IMR-90 (cell line): ENCODE results near the gene PIGA. TPM values are rescaled to one million over a fixed set of nuclear protein-coding genes. Genes with fewer than 3 reads are reported as not detected.

ENCODE experiments used
- ATAC-seq: fragments of 200-7000 bp; cut with Tn5 transposase; 2 replicates; pipeline ENCODE4 v1.9.1; 2020; ENCODE audit warnings: low read depth, mild to moderate bottlenecking, moderate library complexity
- BruUV-seq: library from RNA; stranded (reverse); fragments of 400-500 nt; replicated peaks from 2 replicates; lab custom pipeline; 2021; lab: Mats Ljungman, UMichigan
- CTCF ChIA-PET: fragments of 300-600 bp; formaldehyde crosslinking; extraction: SDS; loops from one replicate; lab custom pipeline; 2021; ENCODE audit warnings: antibody characterized with exemption; lab: Yijun Ruan, JAX
- POLR2A ChIA-PET: fragments of 300-600 bp; sonication (Branson Sonifier 250); formaldehyde crosslinking; loops from one replicate; lab custom pipeline; 2022; ENCODE audit warnings: antibody characterized with exemption; ENCODE audit not compliant: unreplicated experiment; lab: Charles Lee
- DNase-seq: peaks from one replicate; pipeline ENCODE4 v3.0.0; 2013
- H2AFZ ChIP-seq: replicated peaks from 2 replicates; pipeline ENCODE3; 2013; ENCODE audit warnings: low read length, mild to moderate bottlenecking; ENCODE audit not compliant: poor library complexity
- H2AK5ac ChIP-seq: 2 replicates; pipeline ENCODE4 v1.6.1; 2013; ENCODE audit warnings: low read depth, low read length, inconsistent platforms
- H2AK9ac ChIP-seq: replicated peaks from 2 replicates; pipeline ENCODE3; 2013; ENCODE audit warnings: mild to moderate bottlenecking, low read depth, low read length, moderate library complexity; ENCODE audit not compliant: poor library complexity
- H2BK120ac ChIP-seq: 2 replicates; pipeline ENCODE4 v1.6.1; 2013; ENCODE audit warnings: low read depth, low read length, inconsistent platforms
- H2BK15ac ChIP-seq: 3 replicates; pipeline ENCODE4 v1.6.1; 2013; ENCODE audit warnings: low read depth, low read length, inconsistent platforms
- H2BK20ac ChIP-seq: 2 replicates; pipeline ENCODE4 v1.6.1; 2013; ENCODE audit warnings: low read depth, mild to moderate bottlenecking, inconsistent platforms, low read length, moderate library complexity
- H2BK5ac ChIP-seq: 2 replicates; pipeline ENCODE4 v1.6.1; 2013; ENCODE audit warnings: mild to moderate bottlenecking, low read depth, low read length, inconsistent platforms; ENCODE audit not compliant: poor library complexity, severe bottlenecking
- H3K14ac ChIP-seq: replicated peaks from 2 replicates; pipeline ENCODE4 v1.6.1; 2013; ENCODE audit warnings: low read depth, low read length, inconsistent platforms
- H3K18ac ChIP-seq: 2 replicates; pipeline ENCODE4 v1.6.1; 2013; ENCODE audit warnings: low read depth, low read length, control low read depth
- H3K23ac ChIP-seq: 2 replicates; pipeline ENCODE4 v1.6.1; 2013; ENCODE audit warnings: low read depth, low read length, inconsistent platforms
- H3K27ac ChIP-seq: 2 replicates; pipeline ENCODE4 v1.5.1; 2013; ENCODE audit warnings: mild to moderate bottlenecking, control low read depth, low read length; ENCODE audit not compliant: insufficient read depth
- H3K27me3 ChIP-seq: 2 replicates; pipeline ENCODE4 v1.6.1; 2013; ENCODE audit warnings: low read length; ENCODE audit not compliant: control insufficient read depth, insufficient read depth
- H3K36me3 ChIP-seq: 2 replicates; pipeline ENCODE4 v1.6.1; 2013; ENCODE audit warnings: low read length, mixed read lengths; ENCODE audit not compliant: control insufficient read depth, insufficient read depth
- H3K4ac ChIP-seq: 2 replicates; pipeline ENCODE4 v1.6.1; 2013; ENCODE audit warnings: low read depth, low read length, inconsistent platforms
- H3K4me1 ChIP-seq: 2 replicates; pipeline ENCODE4 v1.6.1; 2013; ENCODE audit warnings: low read length, mixed read lengths; ENCODE audit not compliant: control insufficient read depth, insufficient read depth
- H3K4me2 ChIP-seq: 2 replicates; pipeline ENCODE4 v1.6.1; 2013; ENCODE audit warnings: low read depth, mild to moderate bottlenecking, control low read depth, low read length, moderate library complexity
- H3K4me3 ChIP-seq: 2 replicates; pipeline ENCODE4 v1.5.1; 2013; ENCODE audit warnings: low read depth, mild to moderate bottlenecking, control low read depth, low read length, moderate library complexity; ENCODE audit not compliant: insufficient read depth
- H3K56ac ChIP-seq: 2 replicates; pipeline ENCODE4 v1.6.1; 2013; ENCODE audit warnings: low read length, inconsistent platforms; ENCODE audit not compliant: insufficient read depth; ENCODE audit errors: extremely low read depth
- H3K79me1 ChIP-seq, 2 experiments: 2 replicates each; pipeline ENCODE4 v1.6.1; 2013; ENCODE audit warnings: low read length in 2 of 2, inconsistent platforms in 1 of 2, low read depth in 1 of 2
- H3K9ac ChIP-seq: 2 replicates; pipeline ENCODE4 v1.6.1; 2013; ENCODE audit warnings: low read depth, low read length, control low read depth
- H3K9me1 ChIP-seq: 2 replicates; pipeline ENCODE4 v1.6.1; 2013; ENCODE audit warnings: low read length, inconsistent platforms; ENCODE audit not compliant: insufficient read depth
- H3K9me3 ChIP-seq: 2 replicates; pipeline ENCODE4 v1.6.1; 2013; ENCODE audit warnings: low read length; ENCODE audit not compliant: control insufficient read depth, insufficient read depth
- H4K20me1 ChIP-seq: 2 replicates; pipeline ENCODE4 v1.6.1; 2013; ENCODE audit warnings: low read length, inconsistent platforms; ENCODE audit not compliant: insufficient read depth
- H4K5ac ChIP-seq: 2 replicates; pipeline ENCODE4 v1.6.1; 2013; ENCODE audit warnings: mild to moderate bottlenecking, low read depth, low read length, control low read depth
- H4K8ac ChIP-seq, 2 experiments: 2 replicates each; pipeline ENCODE4 v1.6.1; 2013; ENCODE audit warnings: low read depth in 2 of 2, low read length in 2 of 2, control low read depth in 1 of 2, inconsistent platforms in 1 of 2
- H4K91ac ChIP-seq: 2 replicates; pipeline ENCODE4 v1.6.1; 2013; ENCODE audit warnings: low read depth, low read length, inconsistent platforms; ENCODE audit not compliant: insufficient read depth
- CEBPB ChIP-seq: IDR thresholded peaks from 2 replicates; pipeline ENCODE4 v1.6.1; 2012; ENCODE audit warnings: low read depth, low read length, improper control_type of control experiment
- FOS ChIP-seq: fragments of 150-350 bp; IDR thresholded peaks from 2 replicates; pipeline ENCODE4 v1.6.1; 2016; ENCODE audit warnings: low read depth, low read length
- MAFK ChIP-seq: IDR thresholded peaks from 2 replicates; pipeline ENCODE4 v1.6.1; 2012; ENCODE audit warnings: low read depth, low read length, improper control_type of control experiment
- POLR2A ChIP-seq: IDR thresholded peaks from 2 replicates; pipeline ENCODE4 v1.6.1; 2012; ENCODE audit warnings: mild to moderate bottlenecking, low read depth, low read length
- RFX5 ChIP-seq: IDR thresholded peaks from 2 replicates; pipeline ENCODE4 v1.8.0; 2012; ENCODE audit warnings: low read depth, mild to moderate bottlenecking, low read length, moderate library complexity
- WGBS, 2 experiments: methylation state at CpG; one replicate each; pipeline versions ENCODE4 v1.1.5 to v1.1.7; 2013; ENCODE audit warnings: missing lambda C conversion rate in 2 of 2; ENCODE audit not compliant: insufficient read length in 1 of 2; ENCODE audit errors: extremely low coverage in 2 of 2; 5-methylcytosine and 5-hydroxymethylcytosine counted together
- dilution Hi-C: fragments of 300-500 bp; cut with HindIII; formaldehyde crosslinking; loops from one replicate; pipeline ENCODE4 v1.14.3; 2018; ENCODE audit warnings: low sequenced_read_pairs; ENCODE audit not compliant: unreplicated experiment
- in situ Hi-C: fragments of 300-500 bp; cut with MboI; formaldehyde crosslinking; loops from 3 replicates; pipeline ENCODE4 v1.14.3; 2019; ENCODE audit warnings: low sequenced_read_pairs, inconsistent platforms, mixed read lengths
- intact Hi-C: fragments of 100-400 bp; cut with micrococcal nuclease; formaldehyde crosslinking; loops from 2 replicates; pipeline ENCODE4 v1.10.0; 2022
- polyA plus RNA-seq, 3 experiments: library from polyadenylated mRNA; depleted of rRNA; stranded (reverse); fragments of >200 nt; gene quantifications; 2 replicates each; pipeline ENCODE4 v1.2.3, GENCODE V29; 2012; ENCODE audit warnings: low replicate concordance in 1 of 3
- total RNA-seq: library from RNA; depleted of rRNA; stranded (reverse); fragments of >200 nt; gene quantifications from 2 replicates; pipeline ENCODE4 v1.2.3, GENCODE V29; 2012

Gene PIGA
- total and polyA plus RNA-seq, 2 of the 4 experiments (the other 2 are of a cell fraction) = 3.4 to 9.1 TPM

- dilution Hi-C loops (no loop called here), in situ Hi-C loops (no loop called here), intact Hi-C loops (no loop called here)
- no peak overlapping the region for H3K4ac ChIP-seq
- no peak overlapping the region for H2BK120ac ChIP-seq
- H2AFZ ChIP-seq = peak overlapping the region; percentile 73
- WGBS, 2 experiments = 60% methylated on average over 1 of the region's 10 CpGs; no CpG with 5 or more reads in 1 of the 2 experiments
- peaks cover 0 to 3% of the 10 kb centered on the region in 2 experiments; a peak in 1 of 4 replicates for H3K79me1 ChIP-seq
- H4K91ac ChIP-seq = no peak overlapping the region
- H3K36me3 ChIP-seq = no peaks in the 10 kb centered on the region
- peak overlapping the region; percentile 84 for H3K4me2 ChIP-seq
- no peaks in the 10 kb centered on the region for H4K20me1 ChIP-seq
- no peak overlapping the region for H2AK5ac ChIP-seq
- H3K27ac ChIP-seq = no peak overlapping the region
- no peaks in the 10 kb centered on the region for H3K4me1 ChIP-seq
- H2BK20ac ChIP-seq = no peak overlapping the region
- no peak overlapping the region for H2AK9ac ChIP-seq
- ATAC-seq = no peak
- H3K14ac ChIP-seq = no peak overlapping the region
- H4K8ac ChIP-seq = no peak overlapping the region
- peak overlapping the region; percentile 46 for H3K4me3 ChIP-seq
- ChIA-PET CTCF (no interaction called here), POLR2A (no interaction called here)
- H3K9ac ChIP-seq = no peak overlapping the region; the same call in 1 of the 2 replicates
- H3K9me1 ChIP-seq = no peaks in the 10 kb centered on the region
- H3K18ac ChIP-seq = no peak overlapping the region
- H3K23ac ChIP-seq = no peak overlapping the region
- no peak overlapping the region for H2BK5ac ChIP-seq
- no peaks in the 10 kb centered on the region for H3K9me3 ChIP-seq
- no peak overlapping the region for H3K56ac ChIP-seq
- BruUV-seq = no TSS peak
- DNase-seq = peak; percentile 84
- H2BK15ac ChIP-seq = no peak overlapping the region
- H4K5ac ChIP-seq = no peak overlapping the region
- peaks cover 5% of the 10 kb centered on the region for H3K27me3 ChIP-seq
- TF ChIP-seq POLR2A = peak; percentile 35; the same call in 1 of the 2 replicates
- no peak for TF ChIP-seq RFX5
- no peak for TF ChIP-seq CEBPB
- TF ChIP-seq MAFK = no peak
- 0 out of 2 replicates have a peak, but pooled peaks have one; percentile 2 for TF ChIP-seq FOS
Observed at GRCh38 chrX:15336023-15336413, 695 bp upstream of the PIGA start.
